GM19240 (cell line): Measurements from ENCODE around the gene NMB.
"Not testable (repeated sequence)": the region's sequence is repeated elsewhere in the genome, so short reads cannot be mapped to it uniquely, and the experiment has no call there.

Experiments used
- DNase-seq: peaks from one replicate; pipeline ENCODE4 v3.0.0; 2011; ENCODE audit warnings: low spot score; ENCODE audit not compliant: insufficient read length

NMB gene, protein sequence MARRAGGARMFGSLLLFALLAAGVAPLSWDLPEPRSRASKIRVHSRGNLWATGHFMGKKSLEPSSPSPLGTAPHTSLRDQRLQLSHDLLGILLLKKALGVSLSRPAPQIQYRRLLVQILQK

DNA sequence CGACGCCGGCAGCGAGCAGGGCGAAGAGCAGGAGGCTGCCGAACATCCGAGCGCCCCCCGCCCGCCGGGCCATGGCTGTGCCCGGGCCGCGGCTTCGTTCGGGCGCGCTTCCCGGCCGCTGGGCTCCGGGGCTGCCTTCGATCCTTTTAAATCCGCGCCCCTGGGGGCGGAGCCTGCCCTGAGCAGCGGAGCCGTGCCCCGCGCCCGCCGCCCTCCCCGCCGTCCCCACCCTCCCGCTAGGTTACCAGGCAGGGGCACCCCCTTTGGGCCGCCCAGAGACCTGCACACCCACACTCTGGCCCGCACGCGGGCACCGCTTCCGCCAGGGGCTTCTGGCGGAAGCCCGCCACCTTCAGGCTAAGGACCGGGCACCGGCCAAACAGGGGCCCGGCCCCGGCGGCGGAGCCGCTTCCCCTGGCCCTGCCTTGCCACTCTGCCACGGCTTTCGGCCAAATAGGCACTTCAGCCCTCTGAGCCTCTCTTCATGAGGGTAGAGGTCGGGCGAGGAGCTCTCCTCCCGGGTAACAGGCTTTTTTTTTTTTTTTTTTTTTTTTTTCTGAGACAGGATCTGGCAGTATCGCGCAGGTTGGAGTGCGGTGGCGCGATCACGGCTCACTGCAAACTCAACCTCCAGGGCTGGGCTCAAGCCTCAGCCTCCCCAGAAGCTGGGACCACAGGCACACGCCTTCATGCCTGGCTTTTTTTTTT, at the start of gene NMB:
Gene NMB (minus strand): TSS at position 120 of the 708 bp plus-strand sequence. CDS start 47 bp downstream, at position 73.
- DNase-seq, result peak; percentile 58

DNA sequence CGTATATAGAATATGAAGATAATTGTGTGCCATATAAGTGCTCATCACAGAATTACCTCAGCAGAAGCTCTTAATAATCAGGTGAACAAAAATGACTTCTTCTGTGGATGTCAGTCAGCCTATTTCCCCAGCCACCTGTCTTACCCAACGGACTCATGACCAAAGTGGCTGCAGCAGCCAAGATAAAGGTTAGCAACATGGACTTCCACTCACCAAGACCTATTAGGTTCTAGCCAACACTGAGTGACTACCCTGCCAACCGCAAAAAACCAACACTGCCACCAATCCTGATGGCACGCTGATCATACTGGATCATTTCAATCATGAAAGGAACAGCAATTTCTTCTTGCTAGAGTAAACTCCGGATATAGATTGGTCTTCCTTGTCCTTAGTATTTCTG, 45.8 kb upstream of the NMB start:
- no peak for DNase-seq

DNA sequence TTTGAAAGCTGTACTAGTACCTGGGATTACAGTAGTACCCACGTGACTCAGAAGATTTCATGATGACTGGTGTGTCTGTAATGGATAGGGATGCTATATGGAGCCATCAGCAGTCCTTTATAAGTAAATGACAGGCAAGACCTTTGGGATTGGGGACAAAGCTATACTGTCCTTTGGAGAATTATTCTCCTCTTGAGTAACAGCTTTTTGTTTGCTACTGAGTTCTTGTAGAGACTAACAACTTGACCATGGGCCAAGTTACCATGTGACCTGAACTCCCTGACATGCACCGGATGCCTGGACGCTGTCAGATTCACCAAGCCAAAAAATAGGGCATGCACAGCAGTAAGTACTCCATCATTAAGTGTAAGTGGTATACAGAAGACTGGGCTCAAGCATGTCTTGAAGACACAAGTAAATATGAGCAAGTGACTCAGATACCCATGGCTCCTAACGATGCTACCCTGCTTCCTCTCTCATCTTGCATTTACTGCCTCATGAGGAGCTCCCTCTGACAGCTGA, 45.0 kb upstream of the NMB start:
- DNase-seq, result no peak

DNA sequence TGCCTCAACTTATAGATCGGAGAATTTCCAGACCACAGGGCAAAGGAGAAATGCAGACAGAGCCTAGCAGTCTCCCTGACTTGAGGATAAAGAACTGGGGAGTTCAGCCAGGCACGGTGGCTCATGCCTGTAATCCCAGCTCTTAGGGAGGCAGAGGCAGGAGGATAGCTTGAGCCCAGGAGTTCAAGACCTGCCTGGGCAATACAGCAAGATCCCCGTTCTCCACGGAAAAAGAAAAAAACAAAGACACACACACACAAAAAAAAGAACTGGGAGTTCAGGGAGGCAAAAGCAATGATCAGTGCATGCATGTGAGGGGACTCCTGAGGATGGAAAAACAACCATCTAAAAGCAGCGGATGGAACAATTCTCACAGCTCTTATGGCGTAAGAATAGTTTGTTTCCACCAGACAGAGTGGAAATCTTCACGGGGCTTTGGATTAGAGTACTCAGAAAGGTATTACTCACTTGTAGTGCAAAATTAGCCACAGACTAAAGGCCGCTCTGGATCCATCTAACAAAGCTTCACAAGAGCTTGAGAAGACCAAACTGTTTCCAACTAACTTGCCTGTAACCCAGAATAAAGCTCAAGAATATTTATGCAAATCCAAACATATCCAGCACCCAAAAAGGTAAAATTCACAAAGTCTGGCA, 41.7 kb upstream of the NMB start:
- DNase-seq, result no peak

DNA sequence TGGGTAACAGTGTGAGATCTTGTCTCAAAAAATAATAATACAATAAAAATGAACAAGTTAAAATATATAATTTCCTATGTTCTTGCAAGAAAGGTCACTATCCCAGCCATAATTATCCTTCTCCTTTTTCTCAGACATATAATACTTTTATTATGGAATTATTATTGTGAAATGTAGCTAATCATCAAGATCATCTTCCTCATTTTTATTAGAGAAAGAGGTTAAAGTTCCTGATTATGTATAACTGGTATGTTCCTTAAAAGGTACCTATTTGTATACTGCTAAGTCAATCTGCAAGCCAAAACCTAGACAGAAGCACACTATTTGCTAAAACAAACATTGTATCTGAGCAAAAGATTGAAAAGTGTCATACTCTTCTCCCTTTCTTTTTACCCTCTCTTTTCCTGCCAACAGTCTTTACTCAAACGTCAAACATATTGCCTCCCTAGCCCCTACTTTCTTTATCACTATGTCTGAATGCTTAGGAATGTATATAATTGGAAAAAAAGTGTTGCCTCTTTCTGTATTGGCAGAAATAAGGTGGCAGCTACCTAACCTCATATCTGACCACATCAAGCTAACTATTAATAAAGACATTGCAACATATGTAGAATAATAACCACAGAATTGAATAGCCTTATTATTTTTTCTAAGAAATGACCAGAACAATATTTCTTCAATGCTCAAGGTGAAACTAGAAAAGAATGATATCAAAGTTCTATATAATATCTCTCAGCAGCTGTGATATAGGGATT, 39.4 kb upstream of the NMB start:
- DNase-seq, result no peak

DNA sequence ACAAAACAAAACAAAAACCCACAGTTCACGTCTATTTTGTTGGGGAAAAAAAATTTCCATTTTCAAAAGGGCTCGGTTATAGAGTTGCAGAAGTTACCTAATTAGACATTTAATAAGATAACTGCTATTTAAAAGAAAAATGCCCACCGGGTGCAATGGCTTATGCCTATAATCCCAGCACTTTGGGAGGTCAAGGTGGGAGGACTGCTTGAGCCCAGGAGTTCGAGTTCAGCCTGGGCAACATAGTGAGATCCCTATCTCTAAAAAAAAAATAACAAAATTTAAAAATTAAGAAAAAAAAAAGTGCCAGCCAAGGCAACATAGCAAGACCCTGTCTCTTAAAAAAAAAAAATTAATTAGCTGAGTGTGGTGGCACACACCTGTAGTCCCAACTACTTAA, 38.8 kb upstream of the NMB start:
- DNase-seq, result no peak

DNA sequence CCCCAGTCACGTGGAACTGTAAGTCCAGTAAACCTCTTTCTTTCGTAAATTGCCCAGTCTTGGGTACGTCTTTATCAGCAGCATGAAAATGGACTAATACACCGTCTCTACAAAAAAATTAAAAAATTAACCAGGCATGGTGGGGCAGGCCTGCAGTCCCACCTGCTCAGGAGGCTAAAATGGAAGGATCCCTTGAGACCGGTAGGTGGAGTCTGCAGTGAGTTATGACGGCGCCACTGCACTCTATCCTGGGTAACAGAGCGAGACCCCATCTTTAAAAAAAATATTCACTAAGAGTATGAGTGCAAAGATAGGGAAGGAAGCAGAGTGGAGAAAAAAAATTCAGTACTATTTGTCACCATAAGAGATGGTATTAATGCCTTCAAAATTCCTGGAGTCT, 32.3 kb upstream of the NMB start:
- no peak for DNase-seq

DNA sequence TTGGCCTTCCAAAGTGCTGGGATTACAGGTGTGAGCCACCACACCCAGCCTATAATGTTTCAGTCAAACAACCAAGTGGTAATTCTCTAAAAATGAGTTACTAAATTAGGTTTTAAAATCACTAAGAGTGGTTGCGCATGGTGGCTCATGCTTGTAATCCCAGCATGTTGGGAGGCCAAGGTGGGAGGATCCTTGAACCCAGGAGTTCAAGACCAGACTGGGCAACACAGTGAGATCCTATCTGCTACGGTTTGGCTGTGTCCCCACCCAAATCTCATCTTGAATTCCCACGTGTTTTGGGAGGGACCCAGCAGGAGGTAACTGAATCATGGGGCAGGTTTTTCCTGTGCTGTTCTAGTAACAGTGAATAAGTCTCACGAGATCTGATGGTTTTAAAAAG, 31.9 kb upstream of the NMB start:
- no peak for DNase-seq

DNA sequence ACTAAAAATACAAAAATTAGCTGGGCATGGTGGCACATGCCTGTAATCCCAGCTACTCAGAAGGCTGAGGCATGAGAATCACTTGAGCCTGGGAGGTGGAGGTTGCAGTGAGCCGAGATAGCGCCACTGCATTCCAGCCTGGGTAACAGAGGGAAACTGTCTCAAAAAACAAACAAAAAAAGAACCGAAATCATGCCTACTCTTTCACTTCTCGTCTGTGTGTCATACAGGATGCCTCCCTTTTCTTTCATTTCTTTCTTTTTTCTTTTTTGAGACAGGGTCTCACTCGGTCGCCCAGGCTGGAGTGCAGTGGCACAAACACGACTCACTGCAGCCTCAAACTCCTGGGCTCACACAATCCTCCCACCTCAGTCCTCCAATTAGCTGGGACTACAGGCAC, 28.4 kb upstream of the NMB start:
- not testable (repeated sequence) for DNase-seq

DNA sequence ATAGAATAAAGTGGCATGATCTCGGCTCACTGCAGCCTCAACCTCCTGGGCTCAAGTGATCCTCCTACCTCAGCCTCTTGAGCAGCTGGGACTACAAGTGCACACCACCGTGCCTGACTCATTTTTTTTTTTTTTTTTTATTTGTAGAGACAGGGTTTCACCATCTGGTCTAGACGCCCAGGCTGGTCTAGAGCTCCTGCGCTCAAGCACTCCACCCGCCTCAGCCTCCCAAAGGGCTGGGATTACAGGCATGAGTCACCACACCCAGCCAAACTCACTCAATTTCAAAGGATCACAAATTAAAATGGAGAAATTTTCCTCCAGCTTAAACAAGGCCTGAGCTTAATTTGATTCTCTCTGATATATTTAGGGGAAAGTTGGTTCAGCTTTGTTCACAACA, 27.3 kb upstream of the NMB start:
- no peak for DNase-seq

DNA sequence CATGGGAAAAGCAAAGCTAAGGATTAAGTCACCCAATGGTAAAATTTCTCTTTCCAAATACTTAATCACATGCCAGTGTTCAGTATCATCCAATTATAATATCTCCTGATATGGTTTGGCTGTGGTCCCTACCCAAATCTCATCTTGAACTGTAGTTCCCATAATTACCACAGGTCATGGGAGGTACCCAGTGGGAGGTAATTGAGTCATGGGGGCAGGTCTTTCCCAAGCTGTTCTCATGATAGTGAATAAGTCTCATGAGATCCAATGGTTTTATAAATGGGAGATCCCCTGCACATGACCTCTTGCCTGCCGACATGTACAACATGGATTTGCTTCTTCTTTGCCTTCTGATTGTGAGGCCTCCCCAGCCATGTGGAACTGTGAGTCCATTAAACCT, 26.1 kb upstream of the NMB start:
- DNase-seq, result no peak

DNA sequence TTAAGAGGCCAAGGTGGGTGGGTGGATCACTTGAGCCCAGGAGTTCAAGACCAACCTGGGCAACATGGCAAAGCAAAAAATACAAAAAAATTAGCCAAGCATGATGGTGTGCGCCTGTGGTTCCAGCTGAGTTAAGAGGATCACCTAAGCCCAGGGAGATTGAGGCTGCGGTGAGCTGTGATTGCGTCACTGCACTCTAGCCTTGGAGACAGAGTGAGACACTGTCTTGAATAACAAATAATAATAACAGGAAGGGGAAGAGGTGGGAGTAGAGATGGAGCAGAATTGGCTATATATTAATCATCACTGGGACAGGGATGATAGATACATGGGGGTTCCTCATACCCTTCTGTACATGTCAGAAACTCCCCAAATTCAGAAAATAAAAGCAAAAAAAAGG, 23.8 kb upstream of the NMB start:
- DNase-seq, result no peak

DNA sequence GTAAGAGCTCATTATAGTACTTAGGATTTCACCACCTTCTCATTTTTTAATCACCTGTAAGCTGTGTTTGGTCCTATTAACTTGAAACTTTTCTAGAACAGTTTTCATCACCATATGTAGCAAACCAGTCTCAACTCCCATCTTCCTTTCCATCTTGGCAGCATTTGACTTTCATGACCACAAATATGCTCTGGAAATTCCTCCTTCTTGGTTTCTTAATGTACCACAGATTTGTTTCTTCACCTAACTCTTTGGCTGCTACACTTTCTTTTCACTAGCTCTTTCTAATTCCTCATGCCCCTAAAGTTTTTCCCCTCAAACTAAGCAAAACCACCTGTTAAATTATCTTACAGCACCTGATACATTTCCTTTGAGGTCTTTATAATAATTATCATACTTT, 13.2 kb upstream of the NMB start:
- DNase-seq, result no peak

DNA sequence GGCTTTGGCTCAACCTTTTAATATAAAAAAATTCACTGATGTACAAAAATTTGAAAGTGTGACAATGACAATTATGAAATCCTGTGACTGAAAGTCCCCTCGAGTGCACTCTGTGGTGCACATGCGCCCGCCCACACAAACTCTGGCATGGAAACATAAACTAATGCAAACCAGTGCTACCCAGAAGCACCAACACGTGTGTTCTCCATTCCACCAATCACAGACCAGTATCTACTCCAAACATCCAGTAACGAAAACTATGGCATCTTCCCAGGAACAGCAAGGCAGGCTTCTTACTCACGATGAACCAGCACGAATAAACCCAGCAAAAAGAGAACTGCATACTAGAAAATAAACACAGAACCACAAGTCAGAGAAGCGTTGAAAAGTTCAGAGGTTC, 11.7 kb upstream of the NMB start:
- no peak for DNase-seq

DNA sequence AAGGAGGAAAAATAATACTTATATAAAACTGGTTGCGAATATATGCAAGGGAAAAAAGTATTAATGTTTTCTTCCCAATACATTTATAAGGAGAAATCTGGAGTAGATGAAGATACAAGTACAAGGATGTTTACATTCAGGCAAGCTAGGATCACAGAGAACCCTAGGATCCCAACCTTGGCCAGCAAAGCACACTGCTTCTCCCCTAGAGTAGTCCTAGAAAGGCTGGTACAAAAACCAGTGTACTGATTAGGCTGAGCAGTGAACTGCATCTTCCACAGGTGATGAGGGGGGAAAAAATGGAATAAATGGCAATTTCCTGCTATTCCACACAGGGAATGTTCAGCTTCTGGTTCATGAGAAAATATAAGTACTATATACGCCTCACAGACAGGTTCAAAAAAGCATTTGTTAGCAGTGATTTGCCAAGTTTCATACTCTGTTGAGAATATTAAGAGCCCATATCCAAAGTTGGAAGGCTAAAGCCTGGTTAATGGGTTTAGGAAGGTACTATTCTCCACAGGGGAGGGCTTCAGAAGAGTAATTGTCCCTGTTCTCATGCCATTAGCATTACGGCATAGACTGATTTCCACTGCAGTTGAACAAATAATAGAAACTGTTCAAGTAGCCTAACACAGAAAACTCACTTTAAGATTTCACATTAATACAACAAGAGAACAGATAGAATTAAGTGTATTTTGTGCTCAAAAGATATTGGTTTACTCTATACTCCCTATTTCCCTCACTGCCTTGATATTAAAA, 10.4 kb upstream of the NMB start:
- no peak for DNase-seq

DNA sequence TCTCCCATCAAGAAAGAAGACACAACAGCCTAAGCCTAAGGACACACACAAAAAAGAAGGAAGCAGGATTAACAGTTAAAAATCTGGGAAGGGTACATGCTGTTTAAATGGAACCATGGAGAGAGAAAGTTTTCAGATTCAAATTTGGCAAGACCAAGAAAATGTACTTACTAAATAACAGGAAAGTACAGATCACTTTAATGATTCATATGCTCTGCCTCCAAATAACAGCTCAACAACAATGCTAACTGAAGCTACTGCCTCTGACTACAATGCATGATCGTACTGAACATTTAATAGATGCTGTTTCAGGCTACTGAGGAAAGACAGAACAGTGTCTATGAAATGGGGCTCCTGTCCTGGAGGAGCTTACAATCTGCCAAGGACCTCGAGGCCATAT, 8.4 kb upstream of the NMB start:
- DNase-seq, result no peak

DNA sequence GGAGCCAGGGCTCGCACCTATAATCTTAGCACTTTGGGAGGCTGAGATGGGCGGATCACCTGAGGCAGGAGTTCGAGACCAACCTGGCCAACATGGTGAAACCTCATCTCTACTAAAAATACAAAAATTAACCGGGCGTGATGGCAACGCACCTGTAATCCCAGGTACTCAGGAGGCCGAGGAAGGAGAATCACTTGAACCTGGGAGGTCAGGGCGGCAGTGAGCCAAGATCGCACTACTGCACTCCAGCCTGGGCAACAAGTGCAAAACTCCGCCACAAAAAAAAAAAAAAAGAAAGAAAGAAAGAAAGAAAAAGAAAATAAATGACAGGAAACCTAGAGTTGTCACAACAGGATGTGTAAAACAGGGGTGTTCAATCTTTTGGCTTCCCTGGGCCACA, 3.0 kb upstream of the NMB start:
- DNase-seq, result no peak

DNA sequence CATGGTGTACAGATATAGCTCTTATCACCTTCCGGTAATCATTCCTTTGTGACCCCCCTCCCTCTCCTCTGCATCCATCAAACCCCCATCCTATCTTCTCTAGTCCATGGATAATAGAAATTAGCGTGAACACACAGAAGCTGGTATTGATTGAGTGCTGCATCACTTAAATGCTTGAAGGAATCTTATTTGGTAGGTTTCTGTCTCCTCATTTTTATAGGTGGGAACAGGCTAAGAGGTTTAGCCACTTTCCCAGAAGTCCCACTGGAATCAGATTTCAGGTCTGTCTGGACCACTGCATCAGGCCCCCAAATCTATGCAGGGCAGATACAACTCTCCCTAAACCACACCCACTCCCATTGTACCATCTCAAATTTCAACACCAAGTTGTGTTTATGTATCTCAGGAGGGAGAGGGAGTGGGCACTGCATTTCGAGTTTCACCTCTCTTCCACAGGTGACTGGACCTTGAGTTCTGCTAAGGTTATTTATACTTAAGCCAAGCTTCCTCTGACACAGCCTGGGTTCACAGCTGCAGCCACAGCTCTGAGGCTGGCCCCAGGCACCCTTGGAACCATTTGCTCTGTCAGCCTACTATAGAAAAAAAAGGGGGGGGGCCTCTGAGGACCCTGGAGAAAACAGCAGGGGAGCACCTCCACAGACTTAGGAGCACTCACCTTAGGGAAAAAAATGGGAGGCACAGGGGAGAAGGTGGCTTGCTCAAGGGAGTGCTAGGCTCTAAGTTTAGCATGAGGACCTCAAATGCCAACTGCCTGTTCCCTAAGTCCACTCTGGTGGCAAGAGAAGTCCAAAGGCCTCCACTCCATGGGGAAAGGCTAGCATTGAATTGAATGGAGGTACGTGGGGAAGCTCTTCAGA, 2.1 kb upstream of the NMB start:
- no peak for DNase-seq

DNA sequence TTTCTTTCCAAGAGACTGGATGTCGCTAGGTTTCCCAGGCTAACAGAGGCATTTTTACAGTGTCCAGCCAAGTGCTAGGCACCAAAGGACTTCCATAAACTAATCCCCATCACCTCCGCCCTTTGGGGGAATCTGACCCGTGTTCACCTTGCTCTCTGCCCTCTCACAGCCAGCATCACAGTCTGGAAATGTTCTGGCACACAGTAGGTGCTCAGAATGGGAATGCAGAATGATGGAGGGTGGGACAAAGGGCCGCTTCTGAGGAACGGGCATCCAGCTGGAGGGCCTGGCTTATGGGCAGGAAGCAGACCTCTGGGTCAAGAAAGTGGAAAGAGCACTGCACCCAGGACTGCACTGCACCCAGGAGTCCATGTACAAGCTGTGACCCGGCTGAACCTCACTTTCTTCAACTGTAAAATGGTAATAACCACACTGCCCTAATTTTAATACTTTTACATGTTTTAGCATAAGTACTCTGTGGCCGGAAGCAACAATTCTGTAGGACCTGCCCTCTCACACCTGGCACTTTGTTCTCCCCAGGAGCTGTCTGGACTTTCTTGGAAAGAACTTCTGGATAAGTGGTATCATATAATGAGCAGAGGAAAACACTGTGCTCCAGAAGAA, 901 bp upstream of the NMB start:
- no peak for DNase-seq

DNA sequence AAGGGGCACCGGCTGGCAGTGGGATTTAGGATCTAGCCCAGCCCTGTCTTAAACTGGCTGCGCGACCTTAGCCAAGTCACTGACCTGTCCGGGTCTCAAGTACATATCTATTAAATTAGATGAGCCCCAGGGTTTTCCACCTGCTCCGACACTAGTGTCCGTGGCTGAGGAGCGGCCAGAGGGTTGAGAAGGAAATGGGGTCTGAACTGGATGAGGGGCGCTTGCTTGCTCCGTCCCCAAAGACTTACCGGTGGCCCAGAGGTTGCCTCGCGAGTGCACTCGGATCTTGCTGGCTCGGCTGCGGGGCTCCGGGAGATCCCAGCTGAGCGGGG, 285 bp downstream of the NMB start:
- no peak for DNase-seq
